K562 (cell line): ENCODE data around the gene GTPBP6. TPM values are rescaled to one million over a fixed set of nuclear protein-coding genes. Genes with fewer than 3 reads are reported as not detected.

ENCODE experiments used
- ATAC-seq: fragments of 200-7000 bp; cut with Tn5 transposase; 3 replicates; pipeline ENCODE4 v1.9.1; 2020; ENCODE audit warnings: moderate library complexity
- BruUV-seq: library from RNA; stranded (reverse); fragments of 400-500 nt; replicated peaks from 2 replicates; lab custom pipeline; 2021; lab: Mats Ljungman, UMichigan
- CTCF ChIA-PET: fragments of 300-600 bp; formaldehyde crosslinking; extraction: SDS; loops from one replicate; lab custom pipeline; 2021; ENCODE audit warnings: low intra/inter-chr PET ratio; lab: Yijun Ruan, JAX
- POLR2A ChIA-PET: fragments of 300-600, 350-650 bp; sonication (Branson Sonifier 250); formaldehyde crosslinking; extraction: SDS; loops from one replicate; lab custom pipeline; 2021; ENCODE audit warnings: antibody characterized with exemption, inconsistent platforms; lab: Yijun Ruan, JAX
- DNase-seq, 4 experiments: peaks; one replicate each; pipeline versions ENCODE4 v3.0.0 to v3.0.0-alpha.2; 2011 to 2018; ENCODE audit warnings: low spot score in 3 of 4, mixed read lengths in 3 of 4; ENCODE audit errors: extremely low read depth in 1 of 4
- FAIRE-seq: peaks from 2 replicates; lab custom pipeline; 2011; peaks lifted over from hg19 to GRCh38; lab: Jason Lieb, UNC
- H2AFZ ChIP-seq: 2 replicates; pipeline ENCODE4 v1.6.0; 2011; ENCODE audit warnings: low read depth, low read length, control low read depth, inconsistent platforms
- H3K27ac ChIP-seq: fragments of 200-600 bp; 3 replicates; pipeline ENCODE4 v1.8.0; 2011; ENCODE audit warnings: low read depth, mild to moderate bottlenecking, control low read depth, inconsistent platforms, low read length, moderate library complexity, mixed read lengths; ENCODE audit errors: extremely low read depth
- H3K27me3 ChIP-seq, 2 experiments: fragments of 300-600 bp in 1 of 2; 2 replicates in 1 of 2; 3 replicates in 1 of 2; pipeline versions ENCODE4 v1.6.0 to v1.8.0; 2011; ENCODE audit warnings: inconsistent platforms in 2 of 2, low read length in 2 of 2, mild to moderate bottlenecking in 1 of 2, mixed read lengths in 1 of 2, moderate library complexity in 1 of 2; ENCODE audit not compliant: control insufficient read depth in 2 of 2, insufficient read depth in 2 of 2
- H3K36me3 ChIP-seq: fragments of 300-600 bp; 3 replicates; pipeline ENCODE4 v1.8.0; 2011; ENCODE audit warnings: mild to moderate bottlenecking, low read length, inconsistent platforms; ENCODE audit not compliant: control insufficient read depth, insufficient read depth
- H3K4me1 ChIP-seq, 2 experiments: fragments of 200-600 bp in 1 of 2; replicated peaks in 1 of 2; 2 replicates in 1 of 2; 3 replicates in 1 of 2; pipeline versions ENCODE4 v1.5.1 to v1.8.0; 2011; ENCODE audit warnings: inconsistent platforms in 2 of 2, low read length in 2 of 2, mild to moderate bottlenecking in 1 of 2, mixed read lengths in 1 of 2, moderate library complexity in 1 of 2; ENCODE audit not compliant: control insufficient read depth in 2 of 2, insufficient read depth in 2 of 2
- H3K4me2 ChIP-seq: 2 replicates; pipeline ENCODE4 v1.6.1; 2011; ENCODE audit warnings: low read length, control low read depth, inconsistent platforms, mixed read lengths; ENCODE audit not compliant: insufficient read depth
- H3K4me3 ChIP-seq: fragments of 200-600 bp; sonication (generic), shearing (Covaris generic); 2 replicates; pipeline ENCODE4 v1.5.1; 2016; ENCODE audit warnings: control low read depth, inconsistent platforms
- H3K79me2 ChIP-seq: fragments of 200-600 bp; 3 replicates; pipeline ENCODE4 v1.8.0; 2011; ENCODE audit warnings: low read length, inconsistent platforms; ENCODE audit not compliant: control insufficient read depth, insufficient read depth
- H3K9ac ChIP-seq, 2 experiments: 2 replicates each; pipeline versions ENCODE4 v1.6.0 to v1.6.1; 2011; ENCODE audit warnings: low read depth in 2 of 2, low read length in 2 of 2, control low read depth in 1 of 2, inconsistent platforms in 1 of 2, mild to moderate bottlenecking in 1 of 2, mixed read lengths in 1 of 2; ENCODE audit not compliant: insufficient read depth in 1 of 2
- H3K9me1 ChIP-seq: one replicate; pipeline ENCODE4 v1.6.0; 2011; ENCODE audit warnings: inconsistent platforms, mild to moderate bottlenecking, low read length, moderate library complexity; ENCODE audit not compliant: control insufficient read depth, insufficient read depth
- H3K9me3 ChIP-seq: replicated peaks from 2 replicates; pipeline ENCODE4 v1.5.1; 2011; ENCODE audit warnings: low read depth, low read length, inconsistent platforms; ENCODE audit not compliant: control insufficient read depth, insufficient read depth
- H4K20me1 ChIP-seq: replicated peaks from 2 replicates; pipeline ENCODE4 v1.6.1; 2011; ENCODE audit warnings: low read length, inconsistent platforms, mixed read lengths; ENCODE audit not compliant: control insufficient read depth, insufficient read depth
- ARID4B ChIP-seq: sonication (generic); formaldehyde crosslinking; IDR thresholded peaks from 2 replicates; pipeline ENCODE4 v1.8.0; 2022; ENCODE audit warnings: mild to moderate bottlenecking, missing genetic modification reagents
- BHLHE40 ChIP-seq: IDR thresholded peaks from 2 replicates; pipeline ENCODE4 v1.6.1; 2011; ENCODE audit warnings: low read length, improper control_type of control experiment
- EGR1 ChIP-seq: fragments of 450-650 bp; conservative IDR thresholded peaks from 2 replicates; pipeline ENCODE4 v1.6.1; 2017; ENCODE audit warnings: mild to moderate bottlenecking
- LARP7 ChIP-seq: fragments of 450-650 bp; IDR thresholded peaks from 2 replicates; pipeline ENCODE4 v1.6.1; 2016
- NR2C1 ChIP-seq, 2 experiments: fragments of 450-650 bp; IDR thresholded peaks; 2 replicates each; pipeline ENCODE4 v1.6.1; 2017; ENCODE audit warnings: mild to moderate bottlenecking in 2 of 2, antibody characterized with exemption in 1 of 2, inconsistent platforms in 1 of 2, missing compliant biosample characterization in 1 of 2, missing genetic modification characterization in 1 of 2
- PKNOX1 ChIP-seq: fragments of 450-650 bp; IDR thresholded peaks from 2 replicates; pipeline ENCODE4 v1.6.1; 2016
- VEZF1 ChIP-seq: fragments of 200-800 bp; sonication (Bioruptor generic); IDR thresholded peaks from 2 replicates; pipeline ENCODE4 v1.6.1; 2017; ENCODE audit warnings: missing genetic modification characterization, missing compliant biosample characterization
- ZBTB7A ChIP-seq: IDR thresholded peaks from 2 replicates; pipeline ENCODE4 v1.6.1; 2011; ENCODE audit warnings: low read depth, mild to moderate bottlenecking, low read length, moderate library complexity, borderline replicate concordance; ENCODE audit not compliant: control insufficient read depth
- ZNF175 ChIP-seq: fragments of 200-800 bp; sonication (Bioruptor generic); IDR thresholded peaks from 2 replicates; pipeline ENCODE4 v1.6.1; 2016; ENCODE audit warnings: low read depth, mild to moderate bottlenecking, missing genetic modification characterization, missing compliant biosample characterization
- WGBS: fragments of 100-300 bp; shearing (Covaris generic); methylation state at CpG from one replicate; pipeline ENCODE4 v1.1.6; 2016; ENCODE audit warnings: low coverage, mixed read lengths; ENCODE audit not compliant: insufficient coverage; ENCODE audit errors: missing lambda C conversion rate; 5-methylcytosine and 5-hydroxymethylcytosine counted together
- in situ Hi-C: fragments of 300-500 bp; cut with MboI; formaldehyde crosslinking; loops from 4 replicates; pipeline ENCODE4 v1.15.0; 2018; ENCODE audit warnings: inconsistent platforms, mixed read lengths
- intact Hi-C: fragments of 100-400 bp; cut with micrococcal nuclease; formaldehyde crosslinking; loops from 2 replicates; pipeline ENCODE4 v1.14.2; 2022
- polyA plus RNA-seq, 8 experiments: library from polyadenylated mRNA; depleted of rRNA in 4 of 8; stranded (reverse) in 5 of 8; unstranded in 3 of 8; fragments of >200 nt; fragmentation: Nextera tagmentation in 2 of 8; fragmentation: Illumina TruSeq in 1 of 8; extraction: Ambion mirVana in 2 of 8; extraction: Trizol in 1 of 8; gene quantifications; 2 replicates each; pipeline versions ENCODE4 v1.2.1 to v1.2.3, GENCODE V29; 2011 to 2014; ENCODE audit warnings: inconsistent platforms in 1 of 8, missing spikeins in 1 of 8
- total RNA-seq, 7 experiments: library from RNA; depleted of rRNA in 6 of 7; stranded (reverse); fragments of >200 nt in 6 of 7; fragmentation: Illumina TruSeq in 2 of 7; extraction: Trizol in 2 of 7; gene quantifications; 2 replicates each; pipeline versions ENCODE4 v1.2.1 to v1.2.3, GENCODE V29; 2011 to 2021; ENCODE audit warnings: low replicate concordance in 1 of 7

GTPBP6 gene
- total and polyA plus RNA-seq, 9 of the 15 experiments (the other 6 are each of a cell fraction or from before 2014, with no cell fraction given), result 0.24 to 35.2 (median 8.0) TPM

- TF ChIP-seq ZNF175 (CRISPR knock-in tag) (no peak), LARP7 (no peak)
Observed at GRCh38 chrX:318068-318738, 393 bp downstream of the GTPBP6 start (continued).

GRCh38 chrX:317424-318067 lies 1.1 kb downstream of the GTPBP6 start:
- Histone ChIP-seq H2AFZ (no peak overlapping the region), H3K9me3 (no peaks in the 10 kb centered on the region), H3K27me3 (no peaks in the 10 kb centered on the region), H3K36me3 (peaks cover 34% of the 10 kb centered on the region; the same call in 2 of the 3 replicates), H3K79me2 (peaks cover 30% of the 10 kb centered on the region), H3K4me1 (peaks cover 5 to 34% of the 10 kb centered on the region in 2 experiments; a peak in 4 of 5 replicates), H3K4me3 (peak overlapping the region; percentile 75), H3K9ac (peak overlapping the region; percentile 41 to 85), H3K27ac (peak overlapping the region; percentile 53), H3K4me2 (peak overlapping the region; percentile 60), H3K9me1 (no peaks in the 10 kb centered on the region), H4K20me1 (no peaks in the 10 kb centered on the region)
- CTCF ChIA-PET, result no interaction called here
- BruUV-seq, result no TSS peak
- ATAC-seq (peak; percentile 0; the same call in 1 of the 3 replicates), DNase-seq (peak in 3 of 4 experiments; percentile 88 to 95 (median 90)), FAIRE-seq (no peak)
- intact Hi-C loops, result loop anchor here (1.0 kb wide), 1 partner anchor 34 kb away; no protein-coding TSS in a partner anchor
- 0% methylated on average over 3 of the region's 28 CpGs for WGBS
- in situ Hi-C loops, result no loop called here
- POLR2A ChIA-PET, result no interaction called here
- TF ChIP-seq EGR1 (peak; percentile 81), NR2C1 (IDR thresholded peaks at IDR 0.05) (no peak), NR2C1 (tag; IDR thresholded peaks at IDR 0.05) (no peak), PKNOX1 (peak; percentile 47), ARID4B (no peak), ZBTB7A (0 out of 2 replicates have a peak, but pooled peaks have one; percentile 7), BHLHE40 (peak; percentile 72), VEZF1 (peak; percentile 11)
